ENCODE data around the gene CNNM2. TPM values are rescaled to one million over a fixed set of nuclear protein-coding genes. Genes with fewer than 3 reads are reported as not detected.
"Not testable (repeated sequence)": the region's sequence is repeated elsewhere in the genome, so short reads cannot be mapped to it uniquely, and the experiment has no call there.

Gene CNNM2
- total and polyA plus RNA-seq, 8 donors = 2.0 to 8.9 (median 5.9) TPM

DNA sequence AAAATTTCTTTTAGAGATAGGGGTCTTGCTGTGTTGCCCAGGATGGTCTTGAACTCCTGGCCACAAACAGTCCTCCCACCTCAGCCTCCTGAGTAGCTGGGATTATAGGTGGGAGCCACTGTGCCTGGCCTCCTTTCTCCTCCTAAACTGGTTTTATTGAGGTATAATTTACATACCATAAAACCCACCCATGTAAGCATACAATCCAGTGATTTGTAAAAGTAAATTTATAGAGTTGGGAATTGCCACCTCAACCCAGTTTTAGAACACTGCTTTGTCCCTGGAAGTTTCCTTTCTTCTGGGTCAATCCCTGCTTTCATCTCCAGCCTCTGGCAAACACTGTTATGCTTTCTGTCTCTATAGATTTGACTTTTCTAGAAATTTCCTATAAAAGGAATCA lies 49.0 kb downstream of the CNNM2 start:
- intact Hi-C loops (cut with DNase I) = no loop called here
- ATAC-seq (no peak), FAIRE-seq (no peak), DNase-seq (no peak)
- no peak overlapping the region for H3K4me3 ChIP-seq
- H3K36me3 ChIP-seq = no peaks in the 10 kb centered on the region
- H3K27me3 ChIP-seq = no peaks in the 10 kb centered on the region
- H3K4me1 ChIP-seq = peaks cover 6 to 13% (median 9%) of the 10 kb centered on the region in 3 donors
- TF ChIP-seq, protein P1, sequence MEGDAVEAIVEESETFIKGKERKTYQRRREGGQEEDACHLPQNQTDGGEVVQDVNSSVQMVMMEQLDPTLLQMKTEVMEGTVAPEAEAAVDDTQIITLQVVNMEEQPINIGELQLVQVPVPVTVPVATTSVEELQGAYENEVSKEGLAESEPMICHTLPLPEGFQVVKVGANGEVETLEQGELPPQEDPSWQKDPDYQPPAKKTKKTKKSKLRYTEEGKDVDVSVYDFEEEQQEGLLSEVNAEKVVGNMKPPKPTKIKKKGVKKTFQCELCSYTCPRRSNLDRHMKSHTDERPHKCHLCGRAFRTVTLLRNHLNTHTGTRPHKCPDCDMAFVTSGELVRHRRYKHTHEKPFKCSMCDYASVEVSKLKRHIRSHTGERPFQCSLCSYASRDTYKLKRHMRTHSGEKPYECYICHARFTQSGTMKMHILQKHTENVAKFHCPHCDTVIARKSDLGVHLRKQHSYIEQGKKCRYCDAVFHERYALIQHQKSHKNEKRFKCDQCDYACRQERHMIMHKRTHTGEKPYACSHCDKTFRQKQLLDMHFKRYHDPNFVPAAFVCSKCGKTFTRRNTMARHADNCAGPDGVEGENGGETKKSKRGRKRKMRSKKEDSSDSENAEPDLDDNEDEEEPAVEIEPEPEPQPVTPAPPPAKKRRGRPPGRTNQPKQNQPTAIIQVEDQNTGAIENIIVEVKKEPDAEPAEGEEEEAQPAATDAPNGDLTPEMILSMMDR (IDR thresholded peaks at IDR 0.05) = no peak
- H3K9me3 ChIP-seq = no peaks in the 10 kb centered on the region
- no peak overlapping the region for H3K27ac ChIP-seq

DNA sequence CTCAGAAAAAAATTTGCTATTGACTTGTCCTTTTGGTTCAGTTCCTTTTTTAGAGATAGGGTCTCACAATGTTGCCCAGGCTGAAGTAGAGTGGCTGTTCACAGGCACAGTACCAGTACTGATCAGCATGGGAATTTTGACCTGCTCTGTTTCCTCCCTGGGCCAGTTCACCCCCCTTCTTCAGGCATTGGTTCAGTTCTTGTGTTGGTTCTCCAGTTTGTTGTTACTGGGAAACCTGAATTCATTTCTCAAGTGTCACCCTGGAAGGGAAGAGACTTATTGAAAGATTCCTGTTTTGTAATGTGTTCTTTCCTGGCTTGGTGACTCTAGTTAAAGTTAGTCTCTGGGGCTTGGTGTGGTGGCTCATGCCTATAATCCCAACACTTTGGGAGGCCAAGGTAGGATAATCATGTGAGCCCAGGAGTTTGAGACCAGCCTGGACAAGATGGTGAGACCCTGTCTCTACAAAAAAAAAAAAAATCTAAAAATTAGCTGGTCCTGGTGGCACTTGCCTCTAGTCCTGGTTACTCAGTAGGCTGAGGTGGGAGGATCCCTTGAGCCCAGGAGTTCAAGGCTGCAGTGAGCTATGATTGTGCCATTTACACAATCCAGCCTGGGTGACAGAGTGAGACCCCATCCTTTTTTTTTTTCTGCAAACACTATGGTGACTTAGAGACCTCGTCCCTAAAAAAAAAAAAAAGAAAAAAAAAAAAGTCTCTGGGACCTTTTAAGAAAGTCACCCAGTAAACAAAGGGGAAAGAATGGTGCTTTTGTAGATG lies 52.7 kb downstream of the CNNM2 start:
- no peak overlapping the region for H3K4me3 ChIP-seq
- no peaks in the 10 kb centered on the region for H3K27me3 ChIP-seq
- DNase-seq (no peak), FAIRE-seq (no peak), ATAC-seq (no peak)
- H3K36me3 ChIP-seq = no peaks in the 10 kb centered on the region
- intact Hi-C loops (cut with DNase I) = no loop called here
- 85 to 100% methylated on average over 1 of the region's 1 CpG for WGBS, 2 donors
- H3K4me1 ChIP-seq = peaks cover 2 to 3% (median 3%) of the 10 kb centered on the region in 3 donors
- no peak overlapping the region for H3K27ac ChIP-seq
- H3K9me3 ChIP-seq = no peaks in the 10 kb centered on the region
- TF ChIP-seq, protein P1 (IDR thresholded peaks at IDR 0.05) = no peak

DNA sequence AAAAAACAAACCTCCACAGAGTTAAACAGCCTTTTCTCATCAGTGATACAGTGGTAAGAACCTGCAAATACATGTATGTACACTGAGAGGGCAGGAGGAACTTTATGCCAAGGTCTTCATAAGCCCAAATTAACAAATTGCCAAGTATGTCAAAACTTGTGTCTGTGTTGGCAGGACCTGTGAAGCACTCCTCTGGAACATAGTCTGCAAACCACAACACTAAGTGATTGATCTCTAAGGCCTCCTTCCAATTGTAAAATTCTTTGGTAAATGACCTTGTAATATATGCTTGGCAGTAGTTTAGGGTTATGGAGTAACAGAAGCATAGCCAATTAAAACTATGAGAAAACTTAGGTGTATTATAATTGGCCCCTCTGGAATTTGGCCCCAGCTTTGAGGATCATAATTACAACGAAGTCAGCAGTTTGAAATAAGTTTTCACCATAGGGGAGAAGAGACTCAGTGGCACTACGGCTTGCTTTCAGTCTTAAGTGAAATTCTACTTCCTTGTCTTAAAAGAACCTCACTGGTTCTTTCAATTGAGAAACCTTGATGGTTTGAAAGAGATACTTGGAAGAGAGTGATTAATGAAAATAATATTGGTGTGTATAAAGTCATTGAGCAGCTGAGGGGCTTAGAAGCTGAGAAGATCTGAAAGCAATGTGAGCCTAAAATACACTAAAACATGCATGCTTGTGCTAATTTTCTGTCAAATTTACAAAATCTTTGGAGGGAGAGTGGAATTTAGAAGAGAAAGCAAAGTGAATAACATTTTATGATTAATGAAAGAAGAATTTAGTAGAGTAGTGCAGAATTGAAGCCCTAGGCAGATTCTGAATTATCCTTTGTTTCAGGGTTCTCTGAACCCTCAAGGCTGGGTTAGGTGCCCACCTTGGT lies 57.6 kb downstream of the CNNM2 start:
- DNase-seq (no peak), FAIRE-seq (no peak), ATAC-seq (peak in 1 of 4 donors; percentile 57)
- Histone ChIP-seq H3K36me3 (no peaks in the 10 kb centered on the region), H3K27ac (no peak overlapping the region), H3K4me3 (no peak overlapping the region), H3K4me1 (no peaks in the 10 kb centered on the region), H3K9me3 (no peaks in the 10 kb centered on the region), H3K27me3 (no peaks in the 10 kb centered on the region)
- intact Hi-C loops (cut with DNase I) = no loop called here
- TF ChIP-seq, protein P1 (IDR thresholded peaks at IDR 0.05) = no peak
- WGBS, 2 donors = 52 to 55% methylated on average over 2 of the region's 2 CpGs

DNA sequence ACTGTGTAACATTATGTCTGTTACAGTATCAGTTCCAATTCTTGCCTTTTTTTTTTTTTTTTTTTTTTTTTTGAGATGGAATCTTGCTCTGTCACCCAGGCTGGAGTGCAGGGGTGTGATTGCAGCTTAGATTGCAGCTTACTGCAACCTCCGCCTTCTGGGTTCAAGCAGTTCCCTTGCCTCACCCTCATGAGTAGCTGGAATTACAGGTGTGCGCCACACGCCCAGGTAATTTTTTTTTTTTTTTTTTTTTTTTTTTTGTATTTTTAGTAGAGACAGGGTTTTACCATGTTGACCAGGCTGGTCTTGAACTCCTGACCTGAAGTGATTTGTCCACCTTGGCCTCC lies 58.3 kb downstream of the CNNM2 start:
- H3K9me3 ChIP-seq; H3K27me3 ChIP-seq; intact Hi-C loops (cut with DNase I); ATAC-seq; DNase-seq; H3K4me3 ChIP-seq; H3K4me1 ChIP-seq; FAIRE-seq; H3K27ac ChIP-seq; H3K36me3 ChIP-seq: not testable (repeated sequence)
- 56 to 97% methylated on average over 3 of the region's 3 CpGs for WGBS, 2 donors

DNA sequence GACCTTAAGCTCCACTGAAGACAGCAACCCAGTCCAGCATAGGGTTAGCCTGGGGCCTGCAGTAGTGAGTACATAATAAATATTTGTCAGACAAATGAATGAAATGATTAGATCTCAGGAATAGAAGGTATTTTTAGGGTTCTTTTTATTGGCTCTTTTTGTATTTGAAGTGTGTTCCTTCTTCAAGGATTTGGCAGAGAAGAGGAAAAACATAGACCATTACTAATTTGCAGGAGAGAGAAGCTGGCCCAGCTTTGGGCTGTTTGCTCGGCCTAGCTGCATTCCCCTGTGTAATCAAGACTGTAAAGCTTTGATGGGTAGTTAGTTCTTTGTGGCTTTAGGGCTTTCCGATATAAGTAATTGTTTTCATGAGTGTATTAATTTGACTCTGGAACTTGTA lies 64.2 kb downstream of the CNNM2 start:
- intact Hi-C loops (cut with DNase I) = no loop called here
- no peaks in the 10 kb centered on the region for H3K36me3 ChIP-seq
- TF ChIP-seq, protein P1 (IDR thresholded peaks at IDR 0.05) = no peak
- FAIRE-seq (no peak), DNase-seq (no peak), ATAC-seq (no peak)
- no peaks in the 10 kb centered on the region for H3K27me3 ChIP-seq
- no peaks in the 10 kb centered on the region for H3K9me3 ChIP-seq
- H3K4me3 ChIP-seq = no peak overlapping the region
- H3K4me1 ChIP-seq = no peaks in the 10 kb centered on the region
- no peak overlapping the region for H3K27ac ChIP-seq
- WGBS, 2 donors = 69 to 76% methylated on average over 2 of the region's 2 CpGs

All from pancreas (tissue), 10 donors.